ENCODE results near the gene ZNF407.

ZNF407 gene

DNA sequence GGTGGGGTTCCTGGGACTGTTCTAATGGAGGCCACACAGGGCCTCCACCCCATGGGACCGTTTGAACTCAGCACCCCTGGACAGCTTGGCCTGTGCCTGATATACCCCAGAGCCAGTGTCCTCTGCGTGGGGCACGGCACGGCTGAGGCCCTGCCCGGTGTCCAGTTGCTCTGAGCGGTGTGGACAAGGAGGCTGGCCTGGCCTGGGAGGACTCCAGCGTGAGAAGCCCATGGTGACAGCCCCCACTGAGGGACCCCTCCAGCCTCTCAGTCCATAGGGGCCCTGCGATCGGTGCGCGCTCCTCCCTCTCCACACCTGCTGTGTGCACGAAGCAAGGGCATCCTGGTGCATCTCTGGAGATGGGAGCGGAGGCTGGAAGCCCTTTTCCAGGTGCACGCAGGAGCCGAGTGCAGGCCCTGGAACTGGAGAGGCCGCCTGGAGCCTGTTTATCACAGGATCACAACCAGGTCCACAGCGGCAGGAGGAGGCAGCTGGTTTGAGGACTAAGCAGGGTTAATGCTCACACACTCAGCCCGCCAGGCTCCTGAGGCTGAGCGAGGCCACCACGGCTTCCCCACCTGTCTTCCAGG, 491.0 kb downstream of the ZNF407 start:
- TF ChIP-seq, protein P1, sequence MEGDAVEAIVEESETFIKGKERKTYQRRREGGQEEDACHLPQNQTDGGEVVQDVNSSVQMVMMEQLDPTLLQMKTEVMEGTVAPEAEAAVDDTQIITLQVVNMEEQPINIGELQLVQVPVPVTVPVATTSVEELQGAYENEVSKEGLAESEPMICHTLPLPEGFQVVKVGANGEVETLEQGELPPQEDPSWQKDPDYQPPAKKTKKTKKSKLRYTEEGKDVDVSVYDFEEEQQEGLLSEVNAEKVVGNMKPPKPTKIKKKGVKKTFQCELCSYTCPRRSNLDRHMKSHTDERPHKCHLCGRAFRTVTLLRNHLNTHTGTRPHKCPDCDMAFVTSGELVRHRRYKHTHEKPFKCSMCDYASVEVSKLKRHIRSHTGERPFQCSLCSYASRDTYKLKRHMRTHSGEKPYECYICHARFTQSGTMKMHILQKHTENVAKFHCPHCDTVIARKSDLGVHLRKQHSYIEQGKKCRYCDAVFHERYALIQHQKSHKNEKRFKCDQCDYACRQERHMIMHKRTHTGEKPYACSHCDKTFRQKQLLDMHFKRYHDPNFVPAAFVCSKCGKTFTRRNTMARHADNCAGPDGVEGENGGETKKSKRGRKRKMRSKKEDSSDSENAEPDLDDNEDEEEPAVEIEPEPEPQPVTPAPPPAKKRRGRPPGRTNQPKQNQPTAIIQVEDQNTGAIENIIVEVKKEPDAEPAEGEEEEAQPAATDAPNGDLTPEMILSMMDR (IDR thresholded peaks at IDR 0.05; ENCODE audit: poor library complexity, severe bottlenecking): no peak
- Histone ChIP-seq H3K4me3 (ENCODE audit: severe bottlenecking) (no peak overlapping the region), H3K36me3 (ENCODE audit: low read depth) (no peaks in the 10 kb centered on the region), H3K9me3 (ENCODE audit: severe bottlenecking) (no peaks in the 10 kb centered on the region), H3K27me3 (ENCODE audit: insufficient read depth, poor library complexity, severe bottlenecking) (no peaks in the 10 kb centered on the region), H3K27ac (ENCODE audit: poor library complexity, severe bottlenecking) (no peak overlapping the region), H3K4me1 (ENCODE audit: insufficient read depth, poor library complexity, severe bottlenecking) (no peaks in the 10 kb centered on the region)
- DNase-seq (ENCODE audit: low spot score) (no peak), ATAC-seq (ENCODE audit: low read depth) (no peak)

DNA sequence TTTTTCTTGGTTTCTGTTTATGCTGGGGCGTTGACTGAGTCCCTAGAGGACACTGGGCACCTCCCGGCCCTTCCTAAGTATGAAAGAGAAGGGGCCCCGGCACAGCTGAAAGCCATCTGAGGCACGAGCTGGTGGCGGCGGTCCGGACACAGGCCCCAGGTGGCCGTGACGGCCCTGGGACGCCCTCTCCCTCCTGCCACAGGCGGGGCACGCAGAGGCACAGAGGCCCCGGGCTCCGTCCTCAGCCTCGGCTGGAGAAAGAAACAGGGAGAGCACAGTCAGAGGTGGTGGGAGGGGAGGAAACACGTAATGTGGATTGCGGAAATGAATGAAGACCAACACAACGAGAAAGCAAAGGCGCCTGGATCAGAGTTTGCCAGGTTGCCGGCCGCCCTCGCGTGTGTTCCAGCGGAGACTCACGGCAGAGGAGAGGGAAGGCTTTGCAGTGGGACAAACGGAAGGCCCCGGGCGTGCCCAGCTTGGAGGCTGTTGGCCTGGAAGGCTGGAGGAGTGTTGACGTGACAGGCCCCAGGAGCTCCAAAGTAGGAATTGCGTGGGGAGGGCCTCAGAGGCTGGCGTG, 492.2 kb downstream of the ZNF407 start:
- H3K4me3 ChIP-seq (ENCODE audit: severe bottlenecking): no peak overlapping the region
- no peaks in the 10 kb centered on the region for H3K27me3 ChIP-seq (ENCODE audit: insufficient read depth, poor library complexity, severe bottlenecking)
- H3K4me1 ChIP-seq (ENCODE audit: insufficient read depth, poor library complexity, severe bottlenecking): no peaks in the 10 kb centered on the region
- TF ChIP-seq, protein P1 (IDR thresholded peaks at IDR 0.05; ENCODE audit: poor library complexity, severe bottlenecking): no peak
- DNase-seq (ENCODE audit: low spot score): no peak
- ATAC-seq (ENCODE audit: low read depth): no peak
- H3K27ac ChIP-seq (ENCODE audit: poor library complexity, severe bottlenecking): no peak overlapping the region
- H3K9me3 ChIP-seq (ENCODE audit: severe bottlenecking): no peaks in the 10 kb centered on the region
- no peaks in the 10 kb centered on the region for H3K36me3 ChIP-seq (ENCODE audit: low read depth)

DNA sequence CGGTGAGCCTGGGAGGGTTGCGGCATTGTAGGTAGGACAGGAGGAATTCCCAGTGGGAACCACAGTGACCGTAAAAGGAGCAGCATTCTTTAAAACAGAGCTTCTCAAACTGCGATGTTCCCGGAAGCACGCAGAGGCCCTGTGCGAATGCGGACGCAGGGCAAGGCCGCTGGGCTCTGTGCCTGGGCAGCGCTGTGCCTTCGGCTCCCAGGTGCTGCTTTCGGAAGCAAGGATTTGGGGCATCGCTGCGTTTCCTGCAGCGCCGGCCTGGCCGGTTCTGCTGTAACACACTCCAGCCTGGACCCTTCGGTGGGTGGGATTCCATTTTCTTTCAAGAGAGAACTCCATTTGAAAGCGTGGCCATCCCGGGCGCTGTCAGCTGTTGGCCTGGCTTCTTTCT, 492.7 kb downstream of the ZNF407 start:
- H3K36me3 ChIP-seq (ENCODE audit: low read depth): no peaks in the 10 kb centered on the region
- no peak overlapping the region for H3K27ac ChIP-seq (ENCODE audit: poor library complexity, severe bottlenecking)
- H3K4me1 ChIP-seq (ENCODE audit: insufficient read depth, poor library complexity, severe bottlenecking): no peaks in the 10 kb centered on the region
- DNase-seq (ENCODE audit: low spot score) (no peak), ATAC-seq (ENCODE audit: low read depth) (no peak)
- H3K4me3 ChIP-seq (ENCODE audit: severe bottlenecking): no peak overlapping the region
- H3K27me3 ChIP-seq (ENCODE audit: insufficient read depth, poor library complexity, severe bottlenecking): no peaks in the 10 kb centered on the region
- TF ChIP-seq, protein P1 (IDR thresholded peaks at IDR 0.05; ENCODE audit: poor library complexity, severe bottlenecking): no peak
- H3K9me3 ChIP-seq (ENCODE audit: severe bottlenecking): no peaks in the 10 kb centered on the region

DNA sequence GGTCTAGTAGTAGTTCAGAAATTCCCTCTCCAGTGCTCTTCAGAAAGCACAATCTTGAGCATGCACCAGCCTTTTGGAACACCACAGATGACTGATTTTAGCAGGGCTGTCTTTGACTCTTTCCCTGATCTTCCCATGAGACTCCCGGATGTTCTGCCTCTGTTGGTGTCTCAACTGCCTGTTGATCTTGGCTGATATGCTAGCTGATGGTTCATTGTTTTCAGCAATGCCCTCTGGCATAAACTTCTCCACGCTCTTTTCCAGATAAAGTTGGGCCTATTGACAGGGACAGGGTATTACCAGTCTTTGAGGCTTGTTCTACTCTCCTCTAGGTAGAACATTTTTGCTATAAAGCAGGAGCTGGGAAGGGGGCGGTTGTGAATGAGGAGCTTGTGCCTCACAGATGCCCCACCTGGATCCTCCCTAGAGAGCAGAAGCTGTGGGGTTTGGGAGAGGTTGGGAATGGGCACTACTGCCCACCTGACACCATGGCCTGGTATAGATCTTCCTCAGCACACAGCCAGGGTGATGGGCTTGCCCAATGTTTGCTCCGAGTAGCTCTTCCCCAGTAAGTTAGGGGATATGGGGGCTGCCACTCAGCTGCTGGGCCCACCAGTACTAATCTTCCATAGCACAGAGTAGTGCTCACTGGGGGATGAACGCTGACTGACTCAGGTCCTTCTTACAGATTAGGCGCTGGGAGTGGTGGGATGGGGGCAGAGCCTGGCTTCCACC, 500.0 kb downstream of the ZNF407 start:
- H3K4me3 ChIP-seq (ENCODE audit: severe bottlenecking): no peak overlapping the region
- TF ChIP-seq, protein P1 (IDR thresholded peaks at IDR 0.05; ENCODE audit: poor library complexity, severe bottlenecking): no peak
- H3K36me3 ChIP-seq (ENCODE audit: low read depth): no peaks in the 10 kb centered on the region
- no peaks in the 10 kb centered on the region for H3K27me3 ChIP-seq (ENCODE audit: insufficient read depth, poor library complexity, severe bottlenecking)
- no peaks in the 10 kb centered on the region for H3K4me1 ChIP-seq (ENCODE audit: insufficient read depth, poor library complexity, severe bottlenecking)
- no peak overlapping the region for H3K27ac ChIP-seq (ENCODE audit: poor library complexity, severe bottlenecking)
- H3K9me3 ChIP-seq (ENCODE audit: severe bottlenecking): no peaks in the 10 kb centered on the region
- ATAC-seq (ENCODE audit: low read depth) (no peak), DNase-seq (ENCODE audit: low spot score) (no peak)

Data from RWPE2 (cell line).